CD4-positive, alpha-beta T cell (primary cell): ENCODE data around the gene CHMP4A. TPM values are rescaled to one million over a fixed set of nuclear protein-coding genes. Genes with fewer than 3 reads are reported as not detected.

Experiments
- ATAC-seq: fragments of 200-7000 bp; cut with Tn5 transposase; one replicate; pipeline ENCODE4 v1.10.0; 2022; ENCODE audit warnings: mild to moderate bottlenecking; ENCODE audit not compliant: poor library complexity
- CTCF ChIA-PET: fragments of 350-600 bp; sonication (Branson Sonifier 250); formaldehyde crosslinking; loops from one replicate; lab custom pipeline; 2021; ENCODE audit warnings: antibody characterized with exemption, inconsistent platforms; lab: Charles Lee
- POLR2A ChIA-PET: fragments of 350-600 bp; sonication (Branson Sonifier 250); formaldehyde crosslinking; loops from one replicate; lab custom pipeline; 2021; ENCODE audit warnings: antibody characterized with exemption, inconsistent platforms; lab: Charles Lee
- DNase-seq, 14 experiments: peaks; one replicate each; pipeline ENCODE4 v3.0.0-alpha.2; 2013 to 2020; ENCODE audit warnings: mixed read lengths in 2 of 14
- H3K27ac ChIP-seq, 2 donors: one replicate each; pipeline versions ENCODE4 v1.5.1 to v1.7.0; 2013; ENCODE audit warnings: low read length in 2 of 2, low read depth in 1 of 2, mild to moderate bottlenecking in 1 of 2
- H3K27me3 ChIP-seq, 2 experiments: 1 replicate in 1 of 2; 2 replicates in 1 of 2; pipeline versions ENCODE4 v1.6.1 to v1.7.0; 2013; ENCODE audit warnings: low read length in 2 of 2, control low read depth in 1 of 2, mild to moderate bottlenecking in 1 of 2, moderate library complexity in 1 of 2; ENCODE audit not compliant: insufficient read depth in 2 of 2, control insufficient read depth in 1 of 2
- H3K36me3 ChIP-seq: one replicate; pipeline ENCODE4 v1.6.1; 2013; ENCODE audit warnings: low read length, control low read depth; ENCODE audit not compliant: insufficient read depth
- H3K4me1 ChIP-seq: one replicate; pipeline ENCODE4 v1.6.1; 2013; ENCODE audit warnings: low read length, control low read depth; ENCODE audit not compliant: insufficient read depth
- H3K4me3 ChIP-seq: one replicate; pipeline ENCODE4 v1.5.1; 2013; ENCODE audit warnings: mild to moderate bottlenecking, low read length, moderate library complexity
- H3K9me3 ChIP-seq, 2 experiments: 1 replicate in 1 of 2; 2 replicates in 1 of 2; pipeline versions ENCODE4 v1.6.1 to v1.7.0; 2013; ENCODE audit warnings: low read length in 2 of 2, mild to moderate bottlenecking in 2 of 2, control low read depth in 1 of 2, moderate library complexity in 1 of 2; ENCODE audit not compliant: control insufficient read depth in 1 of 2, insufficient read depth in 1 of 2
- H3K27ac Mint-ChIP-seq: one replicate; pipeline ENCODE4 v1.8.0; 2020; ENCODE audit warnings: mixed read lengths
- H3K27me3 Mint-ChIP-seq: one replicate; pipeline ENCODE4 v1.8.0; 2021; ENCODE audit warnings: mixed read lengths
- H3K36me3 Mint-ChIP-seq: one replicate; pipeline ENCODE4 v1.8.0; 2021; ENCODE audit warnings: low read depth, mixed read lengths
- H3K4me1 Mint-ChIP-seq: one replicate; pipeline ENCODE4 v1.8.0; 2021; ENCODE audit warnings: low read depth, mixed read lengths
- H3K4me3 Mint-ChIP-seq: one replicate; pipeline ENCODE4 v1.8.0; 2020; ENCODE audit warnings: mild to moderate bottlenecking, mixed read lengths
- H3K9me3 Mint-ChIP-seq: one replicate; pipeline ENCODE4 v1.8.0; 2020; ENCODE audit warnings: mixed read lengths
- intact Hi-C, 2 experiments: fragments of 100-400 bp; cut with DNase I in 1 of 2; cut with micrococcal nuclease in 1 of 2; formaldehyde crosslinking; loops; one replicate each; pipeline versions ENCODE4 v1.15.1 to v1.9.0; 2023 to 2025; cut with DNase I, micrococcal nuclease
- total RNA-seq, 174 experiments: library from RNA in 2 of 174; stranded (reverse) in 2 of 174; gene quantifications; one replicate each; pipeline ENCODE4 v1.2.3 and lab custom pipeline; 2021 to 2026
- TF ChIP-seq, protein P1 (sequence below): fragments of 200-600 bp; IDR thresholded peaks from one replicate; pipeline ENCODE4 v1.8.0; 2022; ENCODE audit warnings: antibody characterized with exemption, mild to moderate bottlenecking

CHMP4A gene
- total RNA-seq, 2 experiments from 2014 or later, result 73.4 to 80.1 TPM

DNA sequence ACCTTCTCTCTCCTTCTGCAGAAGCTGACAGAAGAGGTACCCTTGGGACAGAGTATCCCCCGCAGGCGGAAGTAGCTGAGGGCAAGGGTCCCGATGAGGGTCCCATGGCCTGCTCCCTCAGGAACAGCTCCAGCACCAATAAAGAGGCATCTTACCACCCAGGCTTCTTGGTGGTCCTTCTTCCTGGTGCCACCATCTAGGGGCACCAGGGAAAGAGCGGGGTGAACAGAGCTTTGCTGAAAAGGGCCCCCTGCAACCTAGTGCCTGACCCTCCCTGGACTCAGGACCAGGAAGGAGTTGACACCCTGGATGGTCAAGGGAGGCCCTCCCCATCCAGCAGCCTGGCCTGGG is 52.8 kb downstream of the CHMP4A start:
- Histone ChIP-seq H3K36me3 (peaks cover 74% of the 10 kb centered on the region), H3K4me1 (peaks cover 46% of the 10 kb centered on the region), H3K9me3 (no peaks in the 10 kb centered on the region), H3K27ac (peak overlapping the region; percentile 97 to 98), H3K27me3 (no peaks in the 10 kb centered on the region), H3K4me3 (no peak overlapping the region)
- TF ChIP-seq, protein P1, sequence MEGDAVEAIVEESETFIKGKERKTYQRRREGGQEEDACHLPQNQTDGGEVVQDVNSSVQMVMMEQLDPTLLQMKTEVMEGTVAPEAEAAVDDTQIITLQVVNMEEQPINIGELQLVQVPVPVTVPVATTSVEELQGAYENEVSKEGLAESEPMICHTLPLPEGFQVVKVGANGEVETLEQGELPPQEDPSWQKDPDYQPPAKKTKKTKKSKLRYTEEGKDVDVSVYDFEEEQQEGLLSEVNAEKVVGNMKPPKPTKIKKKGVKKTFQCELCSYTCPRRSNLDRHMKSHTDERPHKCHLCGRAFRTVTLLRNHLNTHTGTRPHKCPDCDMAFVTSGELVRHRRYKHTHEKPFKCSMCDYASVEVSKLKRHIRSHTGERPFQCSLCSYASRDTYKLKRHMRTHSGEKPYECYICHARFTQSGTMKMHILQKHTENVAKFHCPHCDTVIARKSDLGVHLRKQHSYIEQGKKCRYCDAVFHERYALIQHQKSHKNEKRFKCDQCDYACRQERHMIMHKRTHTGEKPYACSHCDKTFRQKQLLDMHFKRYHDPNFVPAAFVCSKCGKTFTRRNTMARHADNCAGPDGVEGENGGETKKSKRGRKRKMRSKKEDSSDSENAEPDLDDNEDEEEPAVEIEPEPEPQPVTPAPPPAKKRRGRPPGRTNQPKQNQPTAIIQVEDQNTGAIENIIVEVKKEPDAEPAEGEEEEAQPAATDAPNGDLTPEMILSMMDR, result no peak
- no peak for ATAC-seq
- Mint-ChIP-seq H3K27ac (peak overlapping the region; percentile 98), H3K4me1 (peaks cover 55% of the 10 kb centered on the region), H3K27me3 (no peaks in the 10 kb centered on the region), H3K4me3 (peak overlapping the region; percentile 37), H3K9me3 (no peaks in the 10 kb centered on the region), H3K36me3 (peaks cover 87% of the 10 kb centered on the region)
- intact Hi-C loops, result loop anchor here (1.0 to 5.0 kb wide), 5 partner anchors 12 to 148 kb away; partner anchors contain the start of genes CHMP4A (in 1 of the 2), DCAF11 (in 1 of the 2), NRL (in 1 of the 2) and PSME1 (in 1 of the 2)
- ChIA-PET CTCF (interaction anchor here (0.6 to 3.1 kb wide), 30 partner anchors 10 to 572 kb away, joined by 3 to 33 read pairs (median 6); partner anchors contain the start of genes CARMIL3, CHMP4A, DCAF11 and EMC9), POLR2A (interaction anchor here (0.6 to 5.0 kb wide), 32 partner anchors 11 to 839 kb away, joined by 3 to 154 read pairs (median 12); partner anchors contain the start of genes CHMP4A, CIDEB, DCAF11 and EMC9)
- no peak for DNase-seq

DNA sequence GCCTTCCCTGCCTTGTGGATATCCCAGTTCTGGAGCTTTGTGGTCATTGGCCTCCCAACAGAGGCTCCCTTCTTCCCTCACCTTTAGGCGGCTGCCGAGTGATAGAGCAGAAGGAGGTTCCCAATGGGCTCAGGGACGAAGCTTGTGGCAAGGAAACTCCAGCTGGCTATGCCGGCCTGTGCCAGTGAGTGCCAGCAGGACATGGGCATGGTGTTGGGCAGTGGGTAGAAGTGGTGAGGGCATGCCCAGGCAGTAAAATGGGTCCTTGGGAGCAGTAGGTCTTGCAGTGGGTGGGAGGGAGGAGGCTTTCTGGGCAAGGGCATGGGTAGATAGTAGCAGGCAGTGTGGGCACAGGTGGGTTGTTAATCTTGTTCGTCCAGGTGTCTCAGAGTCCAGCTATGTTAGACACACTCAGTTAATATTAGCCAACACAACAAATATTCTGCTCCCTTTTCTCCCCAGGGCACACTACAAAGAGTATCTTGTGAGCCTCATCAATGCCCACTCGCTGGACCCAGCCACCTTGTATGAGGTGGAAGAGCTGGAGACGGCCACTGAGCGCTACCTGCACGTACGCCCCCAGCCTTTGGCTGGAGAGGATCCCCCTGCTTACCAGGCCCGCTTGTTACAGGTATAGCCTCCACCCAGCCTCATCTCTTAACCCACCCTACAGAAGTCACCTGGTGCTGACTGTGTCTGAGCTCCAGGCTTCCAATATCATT is 53.4 kb downstream of the CHMP4A start:
- Histone ChIP-seq H3K4me1 (peaks cover 43% of the 10 kb centered on the region), H3K36me3 (peaks cover 74% of the 10 kb centered on the region), H3K27me3 (no peaks in the 10 kb centered on the region), H3K27ac (peak overlapping the region; percentile 97 to 98), H3K4me3 (no peak overlapping the region), H3K9me3 (no peaks in the 10 kb centered on the region)
- Mint-ChIP-seq H3K9me3 (no peaks in the 10 kb centered on the region), H3K36me3 (peaks cover 87% of the 10 kb centered on the region), H3K4me1 (peaks cover 50% of the 10 kb centered on the region), H3K4me3 (peak overlapping the region; percentile 37), H3K27ac (peak overlapping the region; percentile 98), H3K27me3 (no peaks in the 10 kb centered on the region)
- DNase-seq, result no peak
- no peak for ATAC-seq
- intact Hi-C loops, result loop anchor here (1.0 to 5.0 kb wide), 5 partner anchors 12 to 148 kb away; partner anchors contain the start of genes CHMP4A (in 1 of the 2), DCAF11 (in 1 of the 2), NRL (in 1 of the 2) and PSME1 (in 1 of the 2)
- POLR2A ChIA-PET, result interaction anchor here (0.6 to 5.0 kb wide), 14 partner anchors 11 to 271 kb away, joined by 3 to 154 read pairs (median 44); partner anchors contain the start of genes CHMP4A, DCAF11, EMC9 and IPO4
- CTCF ChIA-PET, result interaction anchor here (0.7 to 3.1 kb wide), 12 partner anchors 10 to 277 kb away, joined by 3 to 32 read pairs (median 10); partner anchors contain the start of genes DCAF11, EMC9, IPO4 and NRL
- TF ChIP-seq, protein P1, result no peak

Other genes starting within 250 kb of the CHMP4A start
- 1 to 10 TPM; 8.3 to 8.7 TPM for gene DHRS4L2, start 224.6 kb downstream of the CHMP4A start, total RNA-seq
- gene CARMIL3, start 161.5 kb downstream of the CHMP4A start, total RNA-seq, result under 1 TPM; 0.05 to 0.11 TPM
- not detected for gene CPNE6, start 141.9 kb downstream of the CHMP4A start, total RNA-seq
- gene PCK2, start 119.2 kb downstream of the CHMP4A start, total RNA-seq, result 1 to 10 TPM; 5.2 to 7.4 TPM
- 10 to 100 TPM; 74.8 to 75.3 TPM for gene DCAF11, start 98.7 kb downstream of the CHMP4A start, total RNA-seq
- gene NRL, start 98.5 kb downstream of the CHMP4A start, total RNA-seq, result 1 to 10 TPM; 1.6 to 1.9 TPM
- 1 to 10 TPM; 1.5 to 1.7 TPM for gene FITM1, start 82.8 kb downstream of the CHMP4A start, total RNA-seq
- 100 to 1,000 TPM; 166 to 171 TPM for gene PSME1, start 77.3 kb downstream of the CHMP4A start, total RNA-seq
- 10 to 100 TPM; 11.8 to 13.1 TPM for gene EMC9, start 71.9 kb downstream of the CHMP4A start, total RNA-seq
- 10 to 100 TPM; 81.7 to 83.2 TPM for gene PSME2, start 66.9 kb downstream of the CHMP4A start, total RNA-seq
- 10 to 100 TPM; 46.0 to 57.8 TPM for gene RNF31, start 66.0 kb downstream of the CHMP4A start, total RNA-seq
- gene IRF9, start 52.2 kb downstream of the CHMP4A start, total RNA-seq, result 100 to 1,000 TPM; 248 to 262 TPM
- 100 to 1,000 TPM; 105 to 107 TPM for gene REC8, start 41.4 kb downstream of the CHMP4A start, total RNA-seq
- gene IPO4, start 24.7 kb downstream of the CHMP4A start, total RNA-seq, result 10 to 100 TPM; 36.6 to 37.9 TPM
- gene TM9SF1, start 18.0 kb downstream of the CHMP4A start, total RNA-seq, result 10 to 100 TPM; 12.9 to 13.0 TPM
- gene TSSK4, start 7.8 kb downstream of the CHMP4A start, total RNA-seq, result under 1 TPM; 0.30 to 0.64 TPM
- gene MDP1, start 2.6 kb upstream of the CHMP4A start, total RNA-seq, result 1 to 10 TPM; 3.2 to 3.7 TPM
- gene NEDD8, start 18.9 kb upstream of the CHMP4A start, total RNA-seq, result 10 to 100 TPM; 42.0 to 43.5 TPM
- gene GMPR2, start 19.4 kb upstream of the CHMP4A start, total RNA-seq, result 10 to 100 TPM; 22.2 to 24.8 TPM
- 100 to 1,000 TPM; 110 to 113 TPM for gene TINF2, start 29.1 kb upstream of the CHMP4A start, total RNA-seq
- gene TGM1, start 49.7 kb upstream of the CHMP4A start, total RNA-seq, result 1 to 10 TPM; 3.5 to 3.9 TPM
- gene RABGGTA, start 58.1 kb upstream of the CHMP4A start, total RNA-seq, result 10 to 100 TPM; 52.3 to 55.2 TPM
- 10 to 100 TPM; 21.5 to 23.5 TPM for gene DHRS1, start 86.3 kb upstream of the CHMP4A start, total RNA-seq
- gene NOP9, start 86.4 kb upstream of the CHMP4A start, total RNA-seq, result 10 to 100 TPM; 25.9 to 27.5 TPM
- 1 to 10 TPM; 7.4 to 9.2 TPM for gene CIDEB, start 94.5 kb upstream of the CHMP4A start, total RNA-seq
- 10 to 100 TPM; 16.4 to 18.2 TPM for gene LTB4R2, start 96.7 kb upstream of the CHMP4A start, total RNA-seq
- 10 to 100 TPM; 15.6 to 18.3 TPM for gene LTB4R, start 98.0 kb upstream of the CHMP4A start, total RNA-seq
- gene ADCY4, start 121.6 kb upstream of the CHMP4A start, total RNA-seq, result 1 to 10 TPM; 4.7 to 5.9 TPM
- gene RIPK3, start 126.5 kb upstream of the CHMP4A start, total RNA-seq, result 10 to 100 TPM; 18.1 to 18.9 TPM
- not detected for gene NFATC4, start 154.7 kb upstream of the CHMP4A start, total RNA-seq
- gene NYNRIN, start 185.5 kb upstream of the CHMP4A start, total RNA-seq, result under 1 TPM; 0.08 to 0.25 TPM
- 1 to 10 TPM; 1.6 to 1.7 TPM for gene CBLN3, start 216.2 kb upstream of the CHMP4A start, total RNA-seq
- gene KHNYN, start 216.5 kb upstream of the CHMP4A start, total RNA-seq, result 100 to 1,000 TPM; 170 to 173 TPM
- gene SDR39U1, start 229.3 kb upstream of the CHMP4A start, total RNA-seq, result 10 to 100 TPM; 71.7 to 74.7 TPM